Endothelial cell of umbilical vein (primary cell): ENCODE data around the gene AP1M1. TPM values are rescaled to one million over a fixed set of nuclear protein-coding genes. Genes with fewer than 3 reads are reported as not detected.

Source experiments
- BruUV-seq: library from RNA; stranded (reverse); fragments of 400-500 nt; replicated peaks from 2 replicates; lab custom pipeline; 2021; lab: Mats Ljungman, UMichigan
- CTCF ChIA-PET: fragments of 300-600, 350-600 bp; sonication (Branson Sonifier 250); formaldehyde crosslinking; loops from one replicate; lab custom pipeline; 2021; ENCODE audit warnings: antibody characterized with exemption, inconsistent platforms; lab: Charles Lee
- POLR2A ChIA-PET: fragments of 300-600, 350-600 bp; sonication (Branson Sonifier 250); formaldehyde crosslinking; loops from one replicate; lab custom pipeline; 2021; ENCODE audit warnings: antibody characterized with exemption, inconsistent platforms; lab: Charles Lee
- DNase-seq: peaks from one replicate; pipeline ENCODE4 v3.0.0-alpha.2; 2011; ENCODE audit warnings: low read depth, low spot score
- FAIRE-seq: peaks from 2 replicates; lab custom pipeline; 2011; peaks lifted over from hg19 to GRCh38; lab: Jason Lieb, UNC
- H2AFZ ChIP-seq: 2 replicates; pipeline ENCODE4 v1.6.0; 2012; ENCODE audit warnings: low read depth, low read length, control low read depth, inconsistent platforms
- H3K27ac ChIP-seq: 2 replicates; pipeline ENCODE4 v1.5.1; 2011; ENCODE audit warnings: low read depth, mild to moderate bottlenecking, control low read depth, low read length, moderate library complexity; ENCODE audit not compliant: insufficient read depth
- H3K27me3 ChIP-seq, 2 experiments: 2 replicates each; pipeline versions ENCODE4 v1.6.0 to v1.6.1; 2011; ENCODE audit warnings: low read length in 2 of 2, mixed read lengths in 1 of 2; ENCODE audit not compliant: control insufficient read depth in 2 of 2, insufficient read depth in 2 of 2
- H3K36me3 ChIP-seq, 2 experiments: 2 replicates in 1 of 2; 3 replicates in 1 of 2; pipeline ENCODE4 v1.5.1; 2011; ENCODE audit warnings: low read length in 2 of 2, mild to moderate bottlenecking in 1 of 2, moderate library complexity in 1 of 2; ENCODE audit not compliant: control insufficient read depth in 2 of 2, insufficient read depth in 2 of 2; ENCODE audit errors: extremely low read depth in 1 of 2
- H3K4me1 ChIP-seq: 3 replicates; pipeline ENCODE4 v1.5.1; 2011; ENCODE audit warnings: mild to moderate bottlenecking, low read length; ENCODE audit not compliant: control insufficient read depth, insufficient read depth; ENCODE audit errors: extremely low read depth
- H3K4me2 ChIP-seq: 2 replicates; pipeline ENCODE4 v1.6.1; 2011; ENCODE audit warnings: low read length, control low read depth, mixed read lengths; ENCODE audit not compliant: insufficient read depth
- H3K4me3 ChIP-seq, 3 experiments: fragments of 200-600 bp in 1 of 3; sonication (generic), shearing (Covaris generic) in 1 of 3; replicated peaks in 1 of 3; 2 replicates each; pipeline ENCODE4 v1.5.1; 2011 to 2016; ENCODE audit warnings: control low read depth in 3 of 3, low read length in 3 of 3, mild to moderate bottlenecking in 2 of 3, inconsistent platforms in 1 of 3, low read depth in 1 of 3, moderate library complexity in 1 of 3; ENCODE audit not compliant: insufficient read depth in 1 of 3
- H3K79me2 ChIP-seq: 2 replicates; pipeline ENCODE4 v1.6.0; 2012; ENCODE audit warnings: low read length, inconsistent platforms; ENCODE audit not compliant: control insufficient read depth, insufficient read depth
- H3K9ac ChIP-seq: replicated peaks from 2 replicates; pipeline ENCODE3; 2011; ENCODE audit warnings: low read length, control low read depth; ENCODE audit not compliant: insufficient read depth; ENCODE audit errors: extremely low read depth
- H3K9me1 ChIP-seq: replicated peaks from 3 replicates; pipeline ENCODE4 v1.6.0; 2011; ENCODE audit warnings: mild to moderate bottlenecking, low read length; ENCODE audit not compliant: control insufficient read depth, insufficient read depth; ENCODE audit errors: extremely low read depth
- H3K9me3 ChIP-seq: replicated peaks from 2 replicates; pipeline ENCODE4 v1.5.1; 2012; ENCODE audit warnings: low read length, inconsistent platforms; ENCODE audit not compliant: control insufficient read depth, insufficient read depth
- H4K20me1 ChIP-seq: replicated peaks from 2 replicates; pipeline ENCODE3; 2011; ENCODE audit warnings: mild to moderate bottlenecking, low read length; ENCODE audit not compliant: control insufficient read depth, insufficient read depth; ENCODE audit errors: extremely low read depth
- CTCF ChIP-seq, 2 donors: IDR thresholded peaks; 1 replicate in 1 of 2; 2 replicates in 1 of 2; pipeline ENCODE4 v1.5.1; 2011; ENCODE audit warnings: low read length in 2 of 2, mild to moderate bottlenecking in 2 of 2, moderate library complexity in 2 of 2, control low read depth in 1 of 2, inconsistent platforms in 1 of 2, low read depth in 1 of 2; ENCODE audit not compliant: insufficient read depth in 1 of 2; ENCODE audit errors: extremely low read depth in 1 of 2
- FOS ChIP-seq: IDR thresholded peaks from 2 replicates; pipeline ENCODE4 v1.6.1; 2011; ENCODE audit warnings: mild to moderate bottlenecking, low read length, moderate library complexity, borderline replicate concordance; ENCODE audit not compliant: insufficient read depth
- GATA2 ChIP-seq: IDR thresholded peaks from 2 replicates; pipeline ENCODE4 v1.7.0; 2011; ENCODE audit warnings: low read depth, mild to moderate bottlenecking, moderate library complexity, mixed read lengths, low read length; ENCODE audit not compliant: insufficient read length, insufficient read depth
- MAX ChIP-seq: IDR thresholded peaks from 2 replicates; pipeline ENCODE4 v1.6.1; 2011; ENCODE audit not compliant: insufficient read depth, insufficient read length
- MYC ChIP-seq: IDR thresholded peaks from one replicate; pipeline ENCODE4 v1.6.1; 2011; ENCODE audit warnings: mild to moderate bottlenecking, low read depth, low read length
- POLR2A ChIP-seq: IDR thresholded peaks from 2 replicates; pipeline ENCODE4 v1.6.1; 2012; ENCODE audit warnings: low read depth, mild to moderate bottlenecking, control low read depth, low read length
- POLR2AphosphoS5 ChIP-seq: IDR thresholded peaks from 2 replicates; pipeline ENCODE4 v1.6.1; 2012; ENCODE audit warnings: low read depth, mild to moderate bottlenecking, control low read depth, low read length, moderate library complexity; ENCODE audit not compliant: insufficient read depth
- dilution Hi-C: fragments of 300-500 bp; cut with MboI; formaldehyde crosslinking; loops from one replicate; pipeline ENCODE4 v1.15.0; 2019; ENCODE audit warnings: low sequenced_read_pairs; ENCODE audit not compliant: extremely low pct_ligation_motif_present
- intact Hi-C: fragments of 100-400 bp; cut with micrococcal nuclease; formaldehyde crosslinking; loops from one replicate; pipeline ENCODE4 v1.10.0; 2022
- polyA plus RNA-seq, 4 experiments: library from polyadenylated mRNA; depleted of rRNA in 3 of 4; stranded (reverse) in 3 of 4; unstranded in 1 of 4; fragments of >200 nt; gene quantifications; 2 replicates each; pipeline versions ENCODE4 v1.2.1 to v1.2.3, GENCODE V29; 2011 to 2012; ENCODE audit warnings: missing spikeins in 1 of 4
- total RNA-seq: library from RNA; stranded (reverse); gene quantifications from 2 replicates; pipeline ENCODE4 v1.2.3, GENCODE V29; 2021

The AP1M1 gene
- total and polyA plus RNA-seq, 2 donors (not counting 3 experiments of a cell fraction or from before 2014, with no cell fraction given) = 99.3 to 129 TPM

- Histone ChIP-seq H3K79me2 (peaks cover 26% of the 10 kb centered on the region), H3K4me3 (peak overlapping the region; percentile 84 to 96 (median 84)), H3K36me3 (peaks cover 2 to 24% of the 10 kb centered on the region in 2 experiments), H3K9me1 (no peaks in the 10 kb centered on the region), H3K27ac (peak overlapping the region; percentile 76), H3K27me3 (no peaks in the 10 kb centered on the region), H2AFZ (peak overlapping the region; percentile 62), H3K9me3 (no peaks in the 10 kb centered on the region), H3K4me2 (peak overlapping the region; percentile 95), H3K4me1 (peaks cover 10% of the 10 kb centered on the region), H4K20me1 (no peaks in the 10 kb centered on the region), H3K9ac (peak overlapping the region; percentile 93)
- TF ChIP-seq POLR2AphosphoS5 (no peak), CTCF (IDR thresholded peaks at IDR 0.05; ENCODE audit: extremely low read depth in 1 of 2, insufficient read depth in 1 of 2, low read depth in 1 of 2, low read length in 2 of 2) (peak; percentile 29 to 58), MYC (no peak), POLR2A (no peak), FOS (no peak), MAX (no peak), GATA2 (no peak)
- dilution Hi-C loops = no loop called here
- no peak for FAIRE-seq
- CTCF ChIA-PET = interaction anchor here (0.6 to 4.0 kb wide), 23 partner anchors 8 to 1094 kb away, joined by 3 to 70 read pairs (median 4); partner anchors contain the start of gene AP1M1
- no TSS peak for BruUV-seq
- POLR2A ChIA-PET = interaction anchor here (1.0 to 2.4 kb wide), 2 partner anchors 11 to 231 kb away, joined by 3 to 12 read pairs; partner anchors contain the start of gene AP1M1
- DNase-seq = peak; percentile 55
- intact Hi-C loops = loop anchor here (1.0 to 10.0 kb wide), 5 partner anchors 12 to 1081 kb away; partner anchors contain the start of genes AP1M1, RAB8A and SYDE1
These were observed 12.0 kb upstream of the AP1M1 start for GRCh38 chr19:16185768-16186123.
